ENCODE results near the gene TMEM272.

- TF ChIP-seq POLR2A (IDR thresholded peaks at IDR 0.05): no peak
- TF ChIP-seq, protein P1, sequence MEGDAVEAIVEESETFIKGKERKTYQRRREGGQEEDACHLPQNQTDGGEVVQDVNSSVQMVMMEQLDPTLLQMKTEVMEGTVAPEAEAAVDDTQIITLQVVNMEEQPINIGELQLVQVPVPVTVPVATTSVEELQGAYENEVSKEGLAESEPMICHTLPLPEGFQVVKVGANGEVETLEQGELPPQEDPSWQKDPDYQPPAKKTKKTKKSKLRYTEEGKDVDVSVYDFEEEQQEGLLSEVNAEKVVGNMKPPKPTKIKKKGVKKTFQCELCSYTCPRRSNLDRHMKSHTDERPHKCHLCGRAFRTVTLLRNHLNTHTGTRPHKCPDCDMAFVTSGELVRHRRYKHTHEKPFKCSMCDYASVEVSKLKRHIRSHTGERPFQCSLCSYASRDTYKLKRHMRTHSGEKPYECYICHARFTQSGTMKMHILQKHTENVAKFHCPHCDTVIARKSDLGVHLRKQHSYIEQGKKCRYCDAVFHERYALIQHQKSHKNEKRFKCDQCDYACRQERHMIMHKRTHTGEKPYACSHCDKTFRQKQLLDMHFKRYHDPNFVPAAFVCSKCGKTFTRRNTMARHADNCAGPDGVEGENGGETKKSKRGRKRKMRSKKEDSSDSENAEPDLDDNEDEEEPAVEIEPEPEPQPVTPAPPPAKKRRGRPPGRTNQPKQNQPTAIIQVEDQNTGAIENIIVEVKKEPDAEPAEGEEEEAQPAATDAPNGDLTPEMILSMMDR (IDR thresholded peaks at IDR 0.05): no peak
- TF ChIP-seq POLR2AphosphoS5 (IDR thresholded peaks at IDR 0.05): no peak
- TF ChIP-seq EP300 (IDR thresholded peaks at IDR 0.05; ENCODE audit: low read depth): no peak
Measured at GRCh38 chr13:51833980-51834379, 11.0 kb downstream of the TMEM272 start.

Measured in transverse colon (tissue), 4 donors.